Progenitor cell of endocrine pancreas (in vitro differentiated cells): ENCODE results near the gene MPPED1. TPM values are rescaled to one million over a fixed set of nuclear protein-coding genes. Genes with fewer than 3 reads are reported as not detected.

Source experiments
- DNase-seq: peaks from one replicate; pipeline ENCODE4 v3.0.0; 2021; ENCODE audit warnings: low spot score; ENCODE audit not compliant: unreplicated experiment
- H3K27ac Mint-ChIP-seq: 2 replicates; pipeline ENCODE4 v1.8.0; 2021; ENCODE audit warnings: mild to moderate bottlenecking, moderate library complexity, mixed read lengths
- H3K27me3 Mint-ChIP-seq: 2 replicates; pipeline ENCODE4 v1.8.0; 2021; ENCODE audit warnings: mixed read lengths
- H3K36me3 Mint-ChIP-seq: 2 replicates; pipeline ENCODE4 v1.8.0; 2022; ENCODE audit warnings: mixed read lengths; ENCODE audit not compliant: insufficient read depth
- H3K4me1 Mint-ChIP-seq: 2 replicates; pipeline ENCODE4 v1.8.0; 2021; ENCODE audit warnings: low read depth, mixed read lengths
- H3K4me3 Mint-ChIP-seq: 2 replicates; pipeline ENCODE4 v1.8.0; 2021; ENCODE audit warnings: low read depth, mild to moderate bottlenecking, moderate library complexity, mixed read lengths
- H3K9me3 Mint-ChIP-seq: 2 replicates; pipeline ENCODE4 v1.8.0; 2021; ENCODE audit warnings: low read depth, mixed read lengths
- CTCF ChIP-seq: fragments of 200-600 bp; sonication (generic); IDR thresholded peaks from one replicate; pipeline ENCODE4 v1.5.0; 2021; ENCODE audit warnings: antibody characterized with exemption, mild to moderate bottlenecking; ENCODE audit not compliant: unreplicated experiment
- total RNA-seq: library from RNA; stranded (reverse); gene quantifications from 2 replicates; pipeline ENCODE4 v1.2.1, GENCODE V29; 2021

The MPPED1 gene
- total RNA-seq, 1 donor from 2014 or later = 0.96 TPM

- H3K4me1 Mint-ChIP-seq = no peaks in the 10 kb centered on the region
- no peaks in the 10 kb centered on the region for H3K36me3 Mint-ChIP-seq
- DNase-seq = no peak
- no peak for TF ChIP-seq CTCF
- peaks cover 3% of the 10 kb centered on the region for H3K27me3 Mint-ChIP-seq
- no peak overlapping the region for H3K4me3 Mint-ChIP-seq
- H3K27ac Mint-ChIP-seq = peak overlapping the region; percentile 10
- no peaks in the 10 kb centered on the region for H3K9me3 Mint-ChIP-seq
Observed at GRCh38 chr22:43512279-43512678, 100.5 kb downstream of the MPPED1 start.

DNA sequence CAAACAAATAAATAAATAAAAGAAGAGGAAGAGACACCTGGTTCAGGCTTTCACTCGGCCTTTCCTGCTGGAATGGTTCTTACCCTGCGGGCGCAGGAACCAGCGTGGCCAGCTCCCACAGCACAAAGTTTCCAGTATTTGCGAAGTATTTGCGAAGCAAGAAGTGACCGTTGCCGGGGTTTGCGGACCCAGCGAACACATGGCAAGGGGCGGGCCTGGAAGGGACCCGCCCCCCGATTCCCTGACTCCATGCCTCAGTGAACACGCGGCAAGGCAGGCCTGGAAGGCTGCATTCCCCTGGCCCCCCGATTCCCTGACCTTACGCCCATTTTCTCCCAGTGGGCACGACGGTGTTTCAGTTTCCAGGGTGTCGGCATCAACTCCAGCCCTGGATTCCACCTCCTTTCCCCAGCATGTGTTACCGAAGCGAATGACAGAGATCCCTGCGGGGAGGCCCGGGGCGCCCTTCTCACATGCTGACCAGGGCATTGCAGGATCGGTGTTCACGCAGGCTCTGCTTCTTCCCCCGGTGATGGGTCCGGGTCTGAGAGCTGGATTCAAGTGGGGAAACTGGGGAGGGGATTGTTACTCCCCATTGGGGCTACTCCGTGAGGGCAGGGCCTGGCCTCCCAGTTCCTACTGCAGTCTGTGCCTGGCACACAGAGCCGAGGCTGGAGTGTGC, 102.8 kb downstream of the MPPED1 start:
- H3K9me3 Mint-ChIP-seq = no peaks in the 10 kb centered on the region
- H3K27me3 Mint-ChIP-seq = peaks cover 12% of the 10 kb centered on the region
- H3K4me3 Mint-ChIP-seq = no peak overlapping the region
- DNase-seq = no peak
- TF ChIP-seq CTCF = no peak
- H3K4me1 Mint-ChIP-seq = no peaks in the 10 kb centered on the region
- H3K27ac Mint-ChIP-seq = no peak overlapping the region
- H3K36me3 Mint-ChIP-seq = no peaks in the 10 kb centered on the region

DNA sequence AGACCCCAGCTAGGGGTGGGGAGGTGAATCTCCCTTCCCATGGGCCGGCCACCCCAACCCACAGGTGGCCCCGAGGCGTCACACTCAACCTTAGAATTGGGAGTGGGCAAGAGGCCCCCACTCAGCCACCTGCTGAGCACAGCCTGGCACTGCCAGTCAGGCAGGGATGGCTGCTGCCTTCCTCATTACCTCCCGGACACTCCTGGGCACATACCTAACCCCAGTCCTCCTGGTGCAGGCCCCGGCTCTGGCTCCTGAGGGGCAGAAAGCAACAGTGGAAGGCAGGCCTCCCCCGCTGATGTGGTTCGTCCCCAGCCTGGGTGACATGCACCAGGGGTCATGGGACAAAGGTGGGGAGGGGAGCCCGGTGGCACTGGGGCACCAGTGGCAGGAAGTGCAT, 103.6 kb downstream of the MPPED1 start:
- no peak for DNase-seq
- no peaks in the 10 kb centered on the region for H3K4me1 Mint-ChIP-seq
- no peak overlapping the region for H3K27ac Mint-ChIP-seq
- no peak overlapping the region for H3K4me3 Mint-ChIP-seq
- peaks cover 12% of the 10 kb centered on the region for H3K27me3 Mint-ChIP-seq
- H3K36me3 Mint-ChIP-seq = no peaks in the 10 kb centered on the region
- H3K9me3 Mint-ChIP-seq = no peaks in the 10 kb centered on the region
- TF ChIP-seq CTCF = no peak

- H3K4me1 Mint-ChIP-seq = no peaks in the 10 kb centered on the region
- H3K27me3 Mint-ChIP-seq = peaks cover 12% of the 10 kb centered on the region
- no peak for DNase-seq
Observed at GRCh38 chr22:43515902-43516301, 104.1 kb downstream of the MPPED1 start.

GRCh38 chr22:43516386-43516785, 104.6 kb downstream of the MPPED1 start:
- H3K4me1 Mint-ChIP-seq = no peaks in the 10 kb centered on the region
- no peak overlapping the region for H3K27ac Mint-ChIP-seq

More at GRCh38 chr22:43515902-43516301, 104.1 kb downstream of the MPPED1 start:
- H3K36me3 Mint-ChIP-seq = no peaks in the 10 kb centered on the region
- H3K9me3 Mint-ChIP-seq = no peaks in the 10 kb centered on the region
- H3K4me3 Mint-ChIP-seq = no peak overlapping the region
- H3K27ac Mint-ChIP-seq = no peak overlapping the region
- no peak for TF ChIP-seq CTCF

More at GRCh38 chr22:43516386-43516785, 104.6 kb downstream of the MPPED1 start:
- no peak for DNase-seq
- Mint-ChIP-seq H3K27me3 (peaks cover 12% of the 10 kb centered on the region), H3K4me3 (no peak overlapping the region), H3K36me3 (no peaks in the 10 kb centered on the region), H3K9me3 (no peaks in the 10 kb centered on the region)
- no peak for TF ChIP-seq CTCF
